PFSK-1 (cell line): ENCODE results near the gene HSF2BP.

Experiments used
- FOXP2 ChIP-seq: optimal IDR thresholded peaks from 2 replicates; pipeline ENCODE3; 2011; ENCODE audit warnings: borderline replicate concordance, control low read depth, inconsistent platforms; ENCODE audit not compliant: insufficient read depth; ENCODE audit errors: extremely low read length, extremely low read depth
- POLR2AphosphoS5 ChIP-seq: IDR thresholded peaks from 2 replicates; pipeline ENCODE4 v1.6.1; 2012; ENCODE audit warnings: low read depth, mild to moderate bottlenecking, control low read depth, low read length, moderate library complexity
- REST ChIP-seq, 2 experiments: IDR thresholded peaks; 2 replicates each; pipeline versions ENCODE4 v1.6.1 to v1.8.0; 2011 to 2012; ENCODE audit warnings: low read depth in 2 of 2, low read length in 2 of 2, control low read depth in 1 of 2, inconsistent platforms in 1 of 2, mild to moderate bottlenecking in 1 of 2, moderate library complexity in 1 of 2; ENCODE audit not compliant: insufficient read depth in 1 of 2
- SIN3A ChIP-seq: IDR thresholded peaks from 2 replicates; pipeline ENCODE4 v1.6.1; 2012; ENCODE audit warnings: mild to moderate bottlenecking, low read length, moderate library complexity, borderline replicate concordance; ENCODE audit not compliant: insufficient read depth
- TAF1 ChIP-seq: IDR thresholded peaks from 2 replicates; pipeline ENCODE4 v1.6.1; 2012; ENCODE audit warnings: low read length, control low read depth, borderline replicate concordance; ENCODE audit not compliant: insufficient read depth

HSF2BP gene

DNA sequence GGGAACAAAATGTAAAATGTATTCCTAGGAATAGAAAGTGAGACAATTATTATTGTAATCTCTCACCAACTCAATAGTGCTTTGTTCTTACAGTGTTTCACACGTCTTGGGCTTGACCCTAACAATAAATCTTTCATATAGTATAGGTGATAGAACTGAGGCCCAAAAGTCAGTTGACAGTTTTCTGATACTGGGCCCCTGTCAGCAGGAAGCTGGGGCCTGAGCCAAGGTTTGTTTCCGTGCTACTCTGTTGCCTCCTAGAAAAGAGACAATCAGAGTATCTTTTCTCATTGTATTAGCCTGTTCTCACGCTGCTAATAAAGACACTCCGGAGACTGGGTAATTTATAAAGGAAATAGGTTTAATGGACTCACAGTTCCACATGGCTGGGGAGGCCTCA is 5.1 kb upstream of the HSF2BP start:
- TF ChIP-seq POLR2AphosphoS5 (no peak), SIN3A (no peak)

DNA sequence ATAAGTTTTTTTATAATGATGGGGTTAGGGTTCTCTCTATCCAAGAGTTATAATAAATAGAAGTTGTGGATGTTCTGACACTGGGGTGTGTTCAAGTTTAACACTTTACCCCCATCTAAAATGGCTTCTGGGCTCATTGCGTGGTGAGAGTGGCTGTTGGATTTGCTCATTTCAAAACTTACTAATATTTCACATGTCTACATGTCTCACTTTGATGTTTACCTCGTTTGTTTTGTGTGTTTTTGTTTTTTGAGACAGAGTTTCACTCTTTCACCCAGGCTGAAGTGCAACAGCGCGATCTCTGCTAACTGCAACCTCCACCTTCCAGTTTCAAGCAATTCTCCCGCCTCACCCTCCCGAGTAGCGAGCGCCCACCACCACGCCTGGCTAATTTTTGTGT is 3.7 kb upstream of the HSF2BP start:
- TF ChIP-seq FOXP2 (no peak), TAF1 (no peak), SIN3A (no peak), POLR2AphosphoS5 (no peak), REST (IDR thresholded peaks at IDR 0.05; ENCODE audit: insufficient read depth in 1 of 2, low read depth in 2 of 2, low read length in 2 of 2) (no peak)

DNA sequence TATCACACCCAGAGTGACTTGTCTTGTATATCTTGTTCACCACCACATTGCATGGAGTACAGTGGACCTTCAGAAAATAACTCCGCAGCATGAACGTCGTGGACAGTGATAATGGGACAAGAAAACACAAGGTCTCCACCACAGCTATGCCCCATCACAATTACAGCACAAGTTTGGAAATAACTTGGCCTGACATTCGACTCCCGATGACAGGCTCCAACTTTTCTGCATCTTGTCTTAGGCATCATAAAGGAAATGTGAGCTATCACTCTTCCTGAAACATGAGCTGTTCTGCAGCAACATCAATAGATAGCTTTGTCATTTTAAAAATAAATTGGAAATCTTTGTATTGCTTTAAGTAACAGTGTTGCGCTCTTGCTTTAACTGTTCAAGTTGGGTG is 3.0 kb upstream of the HSF2BP start:
- no peak for TF ChIP-seq POLR2AphosphoS5
- no peak for TF ChIP-seq FOXP2
- no peak for TF ChIP-seq SIN3A
- no peak for TF ChIP-seq TAF1
- TF ChIP-seq REST (IDR thresholded peaks at IDR 0.05; ENCODE audit: insufficient read depth in 1 of 2, low read depth in 2 of 2, low read length in 2 of 2): no peak

- TF ChIP-seq REST (IDR thresholded peaks at IDR 0.05; ENCODE audit: insufficient read depth in 1 of 2, low read depth in 2 of 2, low read length in 2 of 2) (no peak), SIN3A (no peak), TAF1 (no peak), POLR2AphosphoS5 (no peak), FOXP2 (no peak)
These were observed 536 bp downstream of the HSF2BP start for GRCh38 chr21:43658769-43659135.

- TF ChIP-seq POLR2AphosphoS5: no peak
- TF ChIP-seq FOXP2: no peak
- no peak for TF ChIP-seq SIN3A
- no peak for TF ChIP-seq REST (IDR thresholded peaks at IDR 0.05; ENCODE audit: insufficient read depth in 1 of 2, low read depth in 2 of 2, low read length in 2 of 2)
These were observed 1.1 kb downstream of the HSF2BP start for GRCh38 chr21:43658088-43658741.
